GM11168 (cell line): ENCODE data around the gene WWTR1.

Experiments
- in situ Hi-C: fragments of 300-500 bp; cut with MboI; formaldehyde crosslinking; loops from one replicate; pipeline ENCODE4 v1.12.0; 2022; ENCODE audit warnings: low sequenced_read_pairs; ENCODE audit not compliant: unreplicated experiment

The WWTR1 gene

GRCh38 chr3:149542375-149543312, 115.2 kb downstream of the WWTR1 start:
- in situ Hi-C loops, result no loop called here

- in situ Hi-C loops, result no loop called here
Measured at GRCh38 chr3:149541091-149541491, 116.7 kb downstream of the WWTR1 start.

GRCh38 chr3:149538371-149538770, 119.5 kb downstream of the WWTR1 start:
- in situ Hi-C loops, result no loop called here

GRCh38 chr3:149536429-149536828, 121.4 kb downstream of the WWTR1 start:
- in situ Hi-C loops, result no loop called here

- in situ Hi-C loops, result no loop called here
Measured at GRCh38 chr3:149535333-149535685, 122.5 kb downstream of the WWTR1 start.

- in situ Hi-C loops, result no loop called here
Measured at GRCh38 chr3:149534671-149535332, 123.0 kb downstream of the WWTR1 start.

GRCh38 chr3:149534082-149534481, 123.7 kb downstream of the WWTR1 start:
- in situ Hi-C loops, result no loop called here

GRCh38 chr3:149532489-149533180, 125.2 kb downstream of the WWTR1 start:
- in situ Hi-C loops, result no loop called here

- in situ Hi-C loops, result no loop called here
Measured at GRCh38 chr3:149529099-149529498, 128.7 kb downstream of the WWTR1 start.

- in situ Hi-C loops, result no loop called here
Measured at GRCh38 chr3:149528340-149528650, 129.5 kb downstream of the WWTR1 start.

- in situ Hi-C loops, result no loop called here
Measured at GRCh38 chr3:149527531-149528339, 130.1 kb downstream of the WWTR1 start.

- in situ Hi-C loops, result no loop called here
Measured at GRCh38 chr3:149523512-149524299, 134.1 kb downstream of the WWTR1 start.

GRCh38 chr3:149519912-149520311, 137.9 kb downstream of the WWTR1 start:
- in situ Hi-C loops, result no loop called here

GRCh38 chr3:149516920-149517319, 140.9 kb downstream of the WWTR1 start:
- in situ Hi-C loops, result no loop called here

- in situ Hi-C loops, result no loop called here
Measured at GRCh38 chr3:149515249-149515648, 142.6 kb downstream of the WWTR1 start.

- in situ Hi-C loops, result no loop called here
Measured at GRCh38 chr3:149514471-149514870, 143.4 kb downstream of the WWTR1 start.

GRCh38 chr3:149512073-149512782, 145.6 kb downstream of the WWTR1 start:
- in situ Hi-C loops, result no loop called here

GRCh38 chr3:149511040-149511626, 146.7 kb downstream of the WWTR1 start:
- in situ Hi-C loops, result no loop called here

- in situ Hi-C loops, result no loop called here
Measured at GRCh38 chr3:149510480-149510879, 147.3 kb downstream of the WWTR1 start.
